GM21390 (cell line): ENCODE data around the gene MSL3.

ENCODE experiments used
- ATAC-seq: cut with Tn5 transposase; IDR thresholded peaks from one replicate; pipeline ENCODE4 v1.9.1; 2021; ENCODE audit not compliant: unreplicated experiment

The MSL3 gene

GRCh38 chrX:11759172-11759460 lies 1.1 kb downstream of the MSL3 start:
- ATAC-seq = no peak

GRCh38 chrX:11759461-11760311 lies 1.6 kb downstream of the MSL3 start:
- peak; percentile 63 for ATAC-seq

- no peak for ATAC-seq
Observed at GRCh38 chrX:11760958-11761357, 2.9 kb downstream of the MSL3 start.

GRCh38 chrX:11764602-11765067 lies 6.6 kb downstream of the MSL3 start:
- peak; percentile 41 for ATAC-seq

- ATAC-seq = no peak
Observed at GRCh38 chrX:11765449-11765848, 7.4 kb downstream of the MSL3 start.

- ATAC-seq = no peak
Observed at GRCh38 chrX:11766487-11766886, 8.4 kb downstream of the MSL3 start.

- ATAC-seq = peak; percentile 62
Observed at GRCh38 chrX:11768039-11768438, 10.0 kb downstream of the MSL3 start.

- ATAC-seq = no peak
Observed at GRCh38 chrX:11770320-11770719, 12.3 kb downstream of the MSL3 start.

GRCh38 chrX:11778230-11778629 lies 20.2 kb downstream of the MSL3 start:
- no peak for ATAC-seq

GRCh38 chrX:11781133-11781532 lies 23.1 kb downstream of the MSL3 start:
- ATAC-seq = no peak

- no peak for ATAC-seq
Observed at GRCh38 chrX:11781734-11782370, 23.8 kb downstream of the MSL3 start.

GRCh38 chrX:11784543-11784942 lies 26.5 kb downstream of the MSL3 start:
- ATAC-seq = no peak

GRCh38 chrX:11786862-11787261 lies 28.8 kb downstream of the MSL3 start:
- ATAC-seq = no peak

GRCh38 chrX:11787564-11787963 lies 29.5 kb downstream of the MSL3 start:
- no peak for ATAC-seq

- ATAC-seq = peak; percentile 39
Observed at GRCh38 chrX:11789809-11790208, 31.8 kb downstream of the MSL3 start.

- no peak for ATAC-seq
Observed at GRCh38 chrX:11791090-11791489, 33.1 kb downstream of the MSL3 start.

GRCh38 chrX:11791537-11791936 lies 33.5 kb downstream of the MSL3 start:
- no peak for ATAC-seq

GRCh38 chrX:11792461-11793421 lies 34.7 kb downstream of the MSL3 start:
- peak; percentile 81 for ATAC-seq

GRCh38 chrX:11793734-11794133 lies 35.7 kb downstream of the MSL3 start:
- no peak for ATAC-seq

- no peak for ATAC-seq
Observed at GRCh38 chrX:11813341-11813740, 55.3 kb downstream of the MSL3 start.
